ENCODE results near the gene BYSL. TPM values are rescaled to one million over a fixed set of nuclear protein-coding genes. Genes with fewer than 3 reads are reported as not detected.

BYSL gene
- total and polyA plus RNA-seq, 10 of the 15 experiments (the other 5 are each of a cell fraction or from before 2014, with no cell fraction given) = 12.6 to 51.1 (median 33.0) TPM

- TF ChIP-seq ZBED1 (IDR thresholded peaks at IDR 0.05; ENCODE audit: borderline replicate concordance) (0 out of 2 replicates have a peak, but pooled peaks have one; percentile 60), GABPA (IDR thresholded peaks at IDR 0.05; ENCODE audit: low read depth) (no peak), POLR2A (IDR thresholded peaks at IDR 0.05; ENCODE audit: low read depth, low read length) (peak; percentile 75), SMARCA5 (IDR thresholded peaks at IDR 0.05) (0 out of 2 replicates have a peak, but pooled peaks have one; percentile 14), ETV6 (conservative IDR thresholded peaks at IDR 0.05 in 1 of 2, IDR thresholded peaks at IDR 0.05 in 1 of 2; ENCODE audit: borderline replicate concordance in 1 of 2, low read depth in 1 of 2) (no peak), CEBPZ (IDR thresholded peaks at IDR 0.05; ENCODE audit: low read depth, low read length) (no peak), BCLAF1 (IDR thresholded peaks at IDR 0.05) (no peak), NR2C2 (IDR thresholded peaks at IDR 0.05; ENCODE audit: borderline replicate concordance, control insufficient read depth, insufficient read length, low read depth) (no peak), CHD4 (IDR thresholded peaks at IDR 0.05) (no peak), IKZF1 (conservative IDR thresholded peaks at IDR 0.05) (peak; percentile 57), CBX5 (IDR thresholded peaks at IDR 0.05; ENCODE audit: low read depth) (peak; percentile 60; the same call in 1 of the 2 replicates), EGR1 (IDR thresholded peaks at IDR 0.05; ENCODE audit: borderline replicate concordance in 1 of 2, low read depth in 2 of 2, low read length in 2 of 2) (no peak), CBX3 (IDR thresholded peaks at IDR 0.05; ENCODE audit: borderline replicate concordance, low read depth) (no peak), EP300 (IDR thresholded peaks at IDR 0.05; ENCODE audit: borderline replicate concordance in 1 of 2, control insufficient read depth in 1 of 2, low read depth in 2 of 2, low read length in 2 of 2) (no peak)
- TF ChIP-seq, protein P1, sequence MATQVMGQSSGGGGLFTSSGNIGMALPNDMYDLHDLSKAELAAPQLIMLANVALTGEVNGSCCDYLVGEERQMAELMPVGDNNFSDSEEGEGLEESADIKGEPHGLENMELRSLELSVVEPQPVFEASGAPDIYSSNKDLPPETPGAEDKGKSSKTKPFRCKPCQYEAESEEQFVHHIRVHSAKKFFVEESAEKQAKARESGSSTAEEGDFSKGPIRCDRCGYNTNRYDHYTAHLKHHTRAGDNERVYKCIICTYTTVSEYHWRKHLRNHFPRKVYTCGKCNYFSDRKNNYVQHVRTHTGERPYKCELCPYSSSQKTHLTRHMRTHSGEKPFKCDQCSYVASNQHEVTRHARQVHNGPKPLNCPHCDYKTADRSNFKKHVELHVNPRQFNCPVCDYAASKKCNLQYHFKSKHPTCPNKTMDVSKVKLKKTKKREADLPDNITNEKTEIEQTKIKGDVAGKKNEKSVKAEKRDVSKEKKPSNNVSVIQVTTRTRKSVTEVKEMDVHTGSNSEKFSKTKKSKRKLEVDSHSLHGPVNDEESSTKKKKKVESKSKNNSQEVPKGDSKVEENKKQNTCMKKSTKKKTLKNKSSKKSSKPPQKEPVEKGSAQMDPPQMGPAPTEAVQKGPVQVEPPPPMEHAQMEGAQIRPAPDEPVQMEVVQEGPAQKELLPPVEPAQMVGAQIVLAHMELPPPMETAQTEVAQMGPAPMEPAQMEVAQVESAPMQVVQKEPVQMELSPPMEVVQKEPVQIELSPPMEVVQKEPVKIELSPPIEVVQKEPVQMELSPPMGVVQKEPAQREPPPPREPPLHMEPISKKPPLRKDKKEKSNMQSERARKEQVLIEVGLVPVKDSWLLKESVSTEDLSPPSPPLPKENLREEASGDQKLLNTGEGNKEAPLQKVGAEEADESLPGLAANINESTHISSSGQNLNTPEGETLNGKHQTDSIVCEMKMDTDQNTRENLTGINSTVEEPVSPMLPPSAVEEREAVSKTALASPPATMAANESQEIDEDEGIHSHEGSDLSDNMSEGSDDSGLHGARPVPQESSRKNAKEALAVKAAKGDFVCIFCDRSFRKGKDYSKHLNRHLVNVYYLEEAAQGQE (IDR thresholded peaks at IDR 0.05; ENCODE audit: low read depth, low read length) = no peak
Observed at GRCh38 chr6:41895300-41896233, 25.7 kb upstream of the BYSL start, which contains the start of gene USP49 (continued).

Data from GM12878 (cell line).